ENCODE measurements around the gene UNC13D.

- TF ChIP-seq POLR2A (IDR thresholded peaks at IDR 0.05): no peak
- TF ChIP-seq POLR2AphosphoS5 (IDR thresholded peaks at IDR 0.05): no peak
- TF ChIP-seq, protein P1, sequence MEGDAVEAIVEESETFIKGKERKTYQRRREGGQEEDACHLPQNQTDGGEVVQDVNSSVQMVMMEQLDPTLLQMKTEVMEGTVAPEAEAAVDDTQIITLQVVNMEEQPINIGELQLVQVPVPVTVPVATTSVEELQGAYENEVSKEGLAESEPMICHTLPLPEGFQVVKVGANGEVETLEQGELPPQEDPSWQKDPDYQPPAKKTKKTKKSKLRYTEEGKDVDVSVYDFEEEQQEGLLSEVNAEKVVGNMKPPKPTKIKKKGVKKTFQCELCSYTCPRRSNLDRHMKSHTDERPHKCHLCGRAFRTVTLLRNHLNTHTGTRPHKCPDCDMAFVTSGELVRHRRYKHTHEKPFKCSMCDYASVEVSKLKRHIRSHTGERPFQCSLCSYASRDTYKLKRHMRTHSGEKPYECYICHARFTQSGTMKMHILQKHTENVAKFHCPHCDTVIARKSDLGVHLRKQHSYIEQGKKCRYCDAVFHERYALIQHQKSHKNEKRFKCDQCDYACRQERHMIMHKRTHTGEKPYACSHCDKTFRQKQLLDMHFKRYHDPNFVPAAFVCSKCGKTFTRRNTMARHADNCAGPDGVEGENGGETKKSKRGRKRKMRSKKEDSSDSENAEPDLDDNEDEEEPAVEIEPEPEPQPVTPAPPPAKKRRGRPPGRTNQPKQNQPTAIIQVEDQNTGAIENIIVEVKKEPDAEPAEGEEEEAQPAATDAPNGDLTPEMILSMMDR (IDR thresholded peaks at IDR 0.05 in 8 of 11, conservative IDR thresholded peaks at IDR 0.05 in 3 of 11): no peak
Measured at GRCh38 chr17:75808549-75808904, 35.7 kb downstream of the UNC13D start.
